Neutrophil (primary cell): ENCODE measurements around the gene HHAT.

Experiments used
- H3K27ac ChIP-seq: fragments of 200-600 bp; sonication (generic); 2 replicates; pipeline ENCODE4 v1.5.1; 2016; ENCODE audit warnings: mild to moderate bottlenecking, moderate library complexity
- H3K27me3 ChIP-seq: fragments of 200-600 bp; sonication (generic); 2 replicates; pipeline ENCODE4 v1.6.0; 2016; ENCODE audit warnings: mild to moderate bottlenecking
- H3K36me3 ChIP-seq: fragments of 200-600 bp; sonication (generic); 2 replicates; pipeline ENCODE4 v1.5.1; 2017
- H3K4me1 ChIP-seq, 2 experiments: fragments of 200-600 bp in 1 of 2; sonication (generic) in 1 of 2; 1 replicate in 1 of 2; 2 replicates in 1 of 2; pipeline versions ENCODE4 v1.5.1 to v1.6.1; 2013 to 2016; ENCODE audit warnings: low read depth in 1 of 2, low read length in 1 of 2, mild to moderate bottlenecking in 1 of 2, moderate library complexity in 1 of 2; ENCODE audit not compliant: control insufficient read depth in 1 of 2, insufficient read depth in 1 of 2
- H3K4me3 ChIP-seq, 2 experiments: fragments of 200-600 bp in 1 of 2; sonication (generic) in 1 of 2; 1 replicate in 1 of 2; 2 replicates in 1 of 2; pipeline ENCODE4 v1.5.1; 2013 to 2016; ENCODE audit warnings: low read depth in 1 of 2, low read length in 1 of 2, mild to moderate bottlenecking in 1 of 2, moderate library complexity in 1 of 2
- H3K9me3 ChIP-seq: fragments of 200-600 bp; sonication (generic); 2 replicates; pipeline ENCODE4 v1.5.1; 2016
- TF ChIP-seq, protein P1 (sequence below): fragments of 200-600 bp; sonication (generic); IDR thresholded peaks from 2 replicates; pipeline ENCODE4 v1.5.1; 2016; ENCODE audit warnings: antibody characterized with exemption

HHAT gene

DNA sequence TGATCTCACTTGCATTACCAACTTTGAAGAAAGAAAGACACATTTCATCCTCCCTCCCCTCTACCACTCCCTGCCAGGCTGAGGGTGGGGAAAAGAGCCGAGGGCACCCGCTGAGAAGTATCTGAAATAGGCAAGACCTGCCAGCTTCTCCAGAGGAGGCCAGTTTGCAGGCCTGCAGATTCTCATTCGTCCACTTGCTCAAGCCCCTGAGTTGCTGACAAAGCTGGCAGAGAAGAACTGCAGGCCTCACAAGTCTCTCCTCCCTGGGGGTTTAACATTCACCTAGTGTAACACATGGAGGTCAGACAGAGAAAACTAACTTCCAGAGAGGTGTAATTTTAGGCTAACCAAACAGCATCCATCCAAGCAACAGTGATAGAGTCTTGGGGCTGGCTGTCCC is 376.4 kb downstream of the HHAT start:
- Histone ChIP-seq H3K4me3 (no peak overlapping the region), H3K9me3 (no peaks in the 10 kb centered on the region), H3K4me1 (no peaks in the 10 kb centered on the region), H3K27ac (no peak overlapping the region), H3K36me3 (no peaks in the 10 kb centered on the region), H3K27me3 (no peaks in the 10 kb centered on the region)
- TF ChIP-seq, protein P1, sequence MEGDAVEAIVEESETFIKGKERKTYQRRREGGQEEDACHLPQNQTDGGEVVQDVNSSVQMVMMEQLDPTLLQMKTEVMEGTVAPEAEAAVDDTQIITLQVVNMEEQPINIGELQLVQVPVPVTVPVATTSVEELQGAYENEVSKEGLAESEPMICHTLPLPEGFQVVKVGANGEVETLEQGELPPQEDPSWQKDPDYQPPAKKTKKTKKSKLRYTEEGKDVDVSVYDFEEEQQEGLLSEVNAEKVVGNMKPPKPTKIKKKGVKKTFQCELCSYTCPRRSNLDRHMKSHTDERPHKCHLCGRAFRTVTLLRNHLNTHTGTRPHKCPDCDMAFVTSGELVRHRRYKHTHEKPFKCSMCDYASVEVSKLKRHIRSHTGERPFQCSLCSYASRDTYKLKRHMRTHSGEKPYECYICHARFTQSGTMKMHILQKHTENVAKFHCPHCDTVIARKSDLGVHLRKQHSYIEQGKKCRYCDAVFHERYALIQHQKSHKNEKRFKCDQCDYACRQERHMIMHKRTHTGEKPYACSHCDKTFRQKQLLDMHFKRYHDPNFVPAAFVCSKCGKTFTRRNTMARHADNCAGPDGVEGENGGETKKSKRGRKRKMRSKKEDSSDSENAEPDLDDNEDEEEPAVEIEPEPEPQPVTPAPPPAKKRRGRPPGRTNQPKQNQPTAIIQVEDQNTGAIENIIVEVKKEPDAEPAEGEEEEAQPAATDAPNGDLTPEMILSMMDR, result no peak

DNA sequence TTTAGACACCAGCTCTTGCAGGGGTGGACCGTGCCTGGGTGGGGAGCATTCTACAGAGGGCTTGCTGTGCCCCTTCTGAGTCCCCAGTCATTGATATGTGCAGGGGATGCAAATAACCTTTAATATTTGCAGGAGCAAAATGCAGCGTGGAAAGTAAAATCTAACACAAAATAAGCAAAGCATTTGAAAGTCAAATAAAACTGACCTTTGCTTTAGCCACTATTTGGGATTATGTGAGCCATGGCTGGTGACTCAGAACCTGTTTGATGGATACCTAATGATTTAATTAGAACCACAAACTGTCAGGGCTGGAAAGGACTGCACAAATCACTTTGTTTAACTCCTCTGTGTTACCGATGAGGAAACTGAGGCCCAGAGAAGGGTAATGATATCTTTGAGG is 377.5 kb downstream of the HHAT start:
- Histone ChIP-seq H3K4me1 (no peaks in the 10 kb centered on the region), H3K36me3 (no peaks in the 10 kb centered on the region), H3K9me3 (no peaks in the 10 kb centered on the region), H3K4me3 (no peak overlapping the region), H3K27me3 (no peaks in the 10 kb centered on the region), H3K27ac (no peak overlapping the region)
- TF ChIP-seq, protein P1, result no peak

DNA sequence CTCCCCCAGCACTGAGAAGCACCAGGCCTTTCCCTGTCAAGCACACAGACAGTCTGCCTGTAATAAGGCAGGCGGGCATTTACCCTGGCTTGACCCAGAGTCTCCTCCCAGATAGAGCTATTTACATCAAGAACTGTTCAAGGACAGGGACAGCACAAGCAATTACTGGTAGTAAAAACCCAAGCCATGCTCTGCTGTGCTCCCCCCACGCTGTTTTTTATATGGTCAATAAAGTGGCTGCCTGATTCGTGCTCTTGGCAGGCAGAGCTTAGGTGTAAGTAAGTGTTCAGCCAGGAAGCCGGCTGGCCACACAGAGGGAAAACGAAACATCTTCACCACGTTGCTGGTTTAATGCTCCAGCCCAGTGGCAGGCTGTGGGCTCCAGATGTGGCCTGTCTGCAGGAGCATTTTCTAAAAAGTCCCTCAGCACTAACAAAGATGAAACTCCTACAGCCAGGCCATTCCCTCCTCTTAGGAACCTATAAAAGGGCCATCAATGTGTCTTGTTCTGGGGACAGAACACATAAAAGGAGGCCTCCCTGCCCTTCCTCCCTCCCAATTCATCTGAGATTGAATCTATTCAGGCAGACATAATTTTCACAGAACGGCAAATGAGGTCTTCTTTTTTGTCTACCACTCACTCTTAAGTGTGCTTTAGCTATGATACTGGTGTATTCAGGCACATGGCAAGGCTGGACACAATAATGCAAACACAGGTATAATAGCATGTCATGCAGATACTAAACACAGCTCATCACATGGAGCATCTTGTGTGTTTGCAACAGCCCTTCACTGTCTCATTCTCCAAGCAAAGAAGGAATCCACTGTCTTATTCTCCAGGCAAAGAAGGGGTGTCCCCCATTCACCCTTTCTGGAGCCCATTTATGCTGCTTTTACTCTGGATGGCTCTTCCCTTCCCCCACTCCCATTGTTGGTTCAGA is 378.9 kb downstream of the HHAT start:
- TF ChIP-seq, protein P1, result no peak
- no peaks in the 10 kb centered on the region for H3K9me3 ChIP-seq

DNA sequence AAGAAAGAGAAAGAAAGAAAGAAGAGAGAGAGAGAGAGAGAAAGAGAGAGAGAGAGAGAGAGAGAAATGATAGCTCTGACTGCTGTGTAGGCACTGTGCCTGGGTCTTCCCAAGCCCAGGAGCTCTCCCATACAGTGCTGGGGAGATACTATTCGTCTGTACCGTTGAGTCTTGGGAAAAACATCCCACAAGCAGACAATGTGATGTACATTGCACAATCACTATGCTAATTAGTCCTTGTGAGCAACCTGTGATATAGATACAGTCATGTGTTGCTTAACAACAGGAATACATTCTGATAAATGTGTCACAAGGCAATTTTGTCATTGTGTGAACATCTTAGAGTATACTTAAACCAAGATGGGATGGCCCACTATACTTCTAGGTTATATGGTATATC is 381.0 kb downstream of the HHAT start:
- no peaks in the 10 kb centered on the region for H3K36me3 ChIP-seq
- no peak overlapping the region for H3K27ac ChIP-seq
- H3K4me3 ChIP-seq, result no peak overlapping the region
- H3K9me3 ChIP-seq, result no peaks in the 10 kb centered on the region
- TF ChIP-seq, protein P1, result no peak
- no peaks in the 10 kb centered on the region for H3K4me1 ChIP-seq
- H3K27me3 ChIP-seq, result no peaks in the 10 kb centered on the region

More for the DNA sequence above, 378.9 kb downstream of the HHAT start:
- Histone ChIP-seq H3K4me1 (no peaks in the 10 kb centered on the region), H3K36me3 (no peaks in the 10 kb centered on the region), H3K4me3 (no peak overlapping the region), H3K27ac (no peak overlapping the region), H3K27me3 (no peaks in the 10 kb centered on the region)

DNA sequence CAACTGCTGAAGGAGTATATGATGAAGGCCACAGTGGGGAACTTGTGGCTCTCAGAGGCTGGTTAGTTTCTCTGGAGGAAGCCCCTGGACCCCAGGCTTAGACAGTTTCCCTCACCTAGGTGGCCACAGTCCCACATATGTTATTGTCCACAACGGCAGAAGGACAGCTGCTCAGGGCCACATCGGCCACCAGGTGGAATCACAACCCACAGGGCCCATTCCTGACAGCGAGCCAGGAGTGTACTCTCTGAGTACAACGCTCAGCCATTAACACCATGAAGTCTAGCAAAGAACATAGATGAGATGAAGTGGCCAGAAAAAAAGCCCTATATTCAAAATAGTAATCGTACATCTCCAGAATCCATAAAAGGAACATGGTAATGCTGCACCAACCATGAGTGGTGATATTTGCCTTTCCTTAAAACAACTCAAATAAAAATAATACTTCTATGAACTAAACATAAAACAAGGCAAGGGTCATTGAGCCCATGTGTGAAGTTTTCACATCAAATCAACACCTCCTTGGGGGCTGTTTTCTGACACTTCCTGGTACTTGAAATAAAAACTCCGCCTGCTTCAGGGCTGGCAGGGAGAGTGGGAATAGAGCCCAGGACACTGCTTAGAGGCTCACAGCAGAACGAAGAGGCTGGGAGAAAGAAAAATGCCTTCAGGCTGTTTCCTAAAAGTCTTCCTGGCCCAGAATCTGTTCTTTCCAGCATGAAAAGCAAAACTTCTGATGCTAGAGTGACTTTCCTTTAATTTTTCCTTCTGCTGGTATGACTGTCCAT is 383.3 kb downstream of the HHAT start:
- Histone ChIP-seq H3K36me3 (no peaks in the 10 kb centered on the region), H3K27ac (no peak overlapping the region), H3K4me1 (no peaks in the 10 kb centered on the region), H3K9me3 (no peaks in the 10 kb centered on the region), H3K27me3 (no peaks in the 10 kb centered on the region), H3K4me3 (no peak overlapping the region)
- TF ChIP-seq, protein P1, result no peak
